C4-2B (cell line): ENCODE data around the gene HTR3A.

Experiments
- CTCF ChIP-seq: fragments of 450-650 bp; conservative IDR thresholded peaks from 2 replicates; pipeline ENCODE4 v1.5.1; 2017; ENCODE audit warnings: mild to moderate bottlenecking
- ZFX ChIP-seq: fragments of 450-650 bp; IDR thresholded peaks from 2 replicates; pipeline ENCODE4 v1.6.1; 2017

DNA sequence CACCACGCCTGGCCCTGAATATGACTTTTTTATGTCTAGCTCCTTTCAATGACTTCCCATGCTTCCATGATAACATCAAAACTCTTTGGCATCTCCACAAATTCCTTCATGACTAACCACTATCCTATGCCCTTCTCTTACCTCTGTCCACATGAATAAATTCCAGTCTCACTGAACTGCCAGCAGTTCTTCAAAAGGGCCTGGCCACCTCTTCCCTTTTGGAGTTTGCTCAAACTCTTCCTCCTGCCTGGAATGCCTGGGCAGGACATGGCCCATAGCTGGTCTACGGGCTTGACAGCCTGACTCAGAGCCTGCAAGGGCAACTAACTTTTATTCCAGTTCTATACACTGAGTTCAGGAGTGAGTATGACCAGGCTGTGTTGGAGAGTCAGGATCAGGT, 42.8 kb downstream of the HTR3A start:
- TF ChIP-seq CTCF (no peak), ZFX (no peak)
